GM11168 (cell line): ENCODE data around the gene CBLN1.

Source experiments
- in situ Hi-C: fragments of 300-500 bp; cut with MboI; formaldehyde crosslinking; loops from one replicate; pipeline ENCODE4 v1.12.0; 2022; ENCODE audit warnings: low sequenced_read_pairs; ENCODE audit not compliant: unreplicated experiment

CBLN1 gene

DNA sequence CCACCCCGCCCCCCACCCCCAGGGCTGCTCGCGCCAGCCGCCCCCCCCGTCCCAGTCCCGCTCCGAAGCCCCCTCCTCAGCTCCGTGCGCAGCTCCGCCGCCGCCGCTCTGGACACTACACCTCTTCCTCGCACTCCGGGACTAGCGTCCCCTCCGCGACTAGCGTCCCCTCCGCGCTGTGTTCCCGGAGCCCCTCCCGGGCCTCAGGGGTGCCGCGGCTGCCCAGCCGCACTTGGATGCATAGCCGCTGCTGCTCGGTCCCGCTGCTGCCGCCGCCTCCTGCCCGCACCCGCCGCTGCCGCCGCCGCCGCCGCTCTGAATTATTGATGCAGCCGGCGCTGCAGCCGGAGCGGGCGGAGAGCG lies at the start of gene CBLN1:
TSS of gene CBLN1 (minus strand) at position 359 of the 363 bp plus-strand sequence. CDS start 373 bp downstream, outside the sequence.
- in situ Hi-C loops = no loop called here

DNA sequence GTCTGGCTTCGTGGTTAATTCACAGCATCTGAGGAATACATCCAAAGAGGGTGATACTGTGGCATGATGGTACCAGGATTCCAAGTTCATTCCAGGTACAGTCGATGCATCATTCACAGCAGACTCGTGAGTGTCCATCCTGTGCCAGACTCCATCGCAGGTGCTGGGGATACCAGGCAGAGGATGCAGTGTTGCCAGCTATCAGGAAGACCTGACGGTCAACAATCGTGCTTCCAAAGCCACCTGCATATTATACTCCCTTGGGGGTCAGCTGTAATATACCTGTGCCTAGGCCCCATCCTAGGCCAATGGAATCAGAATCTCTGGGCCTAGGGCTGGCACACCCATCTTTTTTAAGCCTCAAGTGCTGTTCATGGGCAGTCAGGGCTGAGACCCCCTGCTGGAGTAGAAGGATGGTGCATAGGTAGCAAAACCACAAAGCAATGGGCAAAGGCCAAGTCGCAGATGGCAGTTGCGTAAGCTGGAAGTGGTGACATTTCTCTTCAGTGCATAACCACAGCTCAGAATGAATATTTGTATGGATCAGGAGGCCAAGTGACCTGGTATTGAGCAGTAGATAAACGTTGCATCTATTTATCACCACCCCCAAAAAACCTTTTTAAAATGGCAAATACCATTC lies 49.0 kb upstream of the CBLN1 start:
- in situ Hi-C loops = no loop called here

- in situ Hi-C loops = no loop called here
These were observed 46.7 kb upstream of the CBLN1 start for GRCh38 chr16:49328325-49328724.

DNA sequence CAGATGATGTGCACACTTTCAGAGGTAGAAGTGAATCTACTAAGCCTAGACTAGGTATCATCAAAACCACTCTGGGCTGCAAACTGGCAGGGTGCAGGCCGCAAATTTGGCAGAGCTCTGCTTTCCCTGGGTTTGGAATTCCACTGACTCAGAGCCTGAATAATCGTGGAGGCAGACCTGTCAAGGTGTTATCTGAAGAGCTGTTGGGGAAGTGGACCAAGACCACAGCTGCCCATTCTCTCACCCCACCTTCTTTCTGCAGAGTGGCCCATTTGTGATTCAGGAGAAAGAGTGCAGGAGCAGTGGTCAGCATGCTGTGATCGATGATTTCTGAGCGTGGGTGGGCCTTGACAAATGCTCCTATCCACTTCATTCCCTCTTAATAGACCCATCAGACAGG lies 45.8 kb upstream of the CBLN1 start:
- in situ Hi-C loops = no loop called here

GRCh38 chr16:49324703-49325102 lies 43.1 kb upstream of the CBLN1 start:
- in situ Hi-C loops = no loop called here

DNA sequence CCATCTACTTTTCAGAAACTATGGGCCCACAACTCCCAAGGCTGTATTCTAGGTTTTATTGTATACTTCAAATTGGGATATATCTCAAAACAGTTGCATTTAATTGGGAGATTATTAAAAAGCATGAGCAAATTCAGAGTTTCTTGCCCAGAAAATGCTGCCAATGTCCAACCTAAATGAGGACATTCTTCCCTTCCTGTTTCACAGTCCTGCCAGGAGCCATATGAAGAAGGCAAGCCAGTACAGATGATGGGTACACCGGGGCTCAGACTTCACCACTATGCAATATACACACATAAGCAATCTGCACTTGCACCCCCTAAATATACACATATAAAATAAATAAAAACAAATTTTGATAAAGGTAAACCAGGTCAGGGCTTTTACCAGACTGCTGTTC lies 34.0 kb upstream of the CBLN1 start:
- in situ Hi-C loops = no loop called here

DNA sequence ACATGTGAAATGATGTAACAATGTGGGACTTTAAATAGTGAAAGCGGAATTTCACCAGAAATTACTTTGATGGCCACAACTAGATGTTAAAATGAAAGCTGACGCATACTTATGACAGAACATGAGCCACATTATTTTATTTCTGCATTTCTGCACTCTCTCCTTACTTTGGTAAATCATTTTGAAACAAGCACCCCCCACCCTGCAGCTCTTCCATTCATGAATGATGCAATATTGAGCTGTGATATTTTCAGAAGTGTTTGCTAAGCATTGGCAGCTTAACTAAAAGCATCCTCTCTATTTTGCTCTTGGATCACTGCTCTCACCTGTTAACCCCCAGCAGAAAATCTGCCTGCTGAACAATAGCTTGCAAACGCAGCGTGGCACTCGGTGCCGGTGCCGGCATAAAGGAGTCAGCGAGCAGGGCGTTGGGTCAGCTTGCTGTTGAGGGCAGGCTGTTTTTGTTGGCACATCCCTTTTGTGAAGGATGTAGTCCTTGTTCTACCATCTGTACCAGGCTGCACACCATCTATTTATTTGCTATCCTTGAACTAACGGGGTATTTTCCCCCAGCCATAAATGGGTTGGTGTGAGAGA lies 30.8 kb upstream of the CBLN1 start:
- in situ Hi-C loops = no loop called here

- in situ Hi-C loops = no loop called here
These were observed 30.2 kb upstream of the CBLN1 start for GRCh38 chr16:49311823-49312222.

DNA sequence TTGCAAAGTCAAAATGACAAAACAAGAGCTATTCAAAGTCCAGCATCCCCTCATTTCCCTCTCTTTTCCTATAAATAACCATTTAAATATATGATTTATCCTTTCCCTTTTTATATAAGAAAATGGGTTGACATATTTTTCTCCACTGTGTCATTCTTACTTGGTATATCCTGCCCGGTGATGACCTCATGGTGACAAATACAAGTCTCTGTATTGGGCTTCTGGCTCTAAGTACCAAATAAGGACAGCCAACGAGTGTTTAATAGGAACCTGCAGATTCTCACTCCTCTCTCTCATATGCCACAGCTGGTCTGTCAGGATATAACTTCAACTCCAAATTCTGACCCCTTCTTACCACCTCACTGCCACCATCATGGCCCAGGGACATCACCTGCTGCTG lies 25.5 kb upstream of the CBLN1 start:
- in situ Hi-C loops = no loop called here

DNA sequence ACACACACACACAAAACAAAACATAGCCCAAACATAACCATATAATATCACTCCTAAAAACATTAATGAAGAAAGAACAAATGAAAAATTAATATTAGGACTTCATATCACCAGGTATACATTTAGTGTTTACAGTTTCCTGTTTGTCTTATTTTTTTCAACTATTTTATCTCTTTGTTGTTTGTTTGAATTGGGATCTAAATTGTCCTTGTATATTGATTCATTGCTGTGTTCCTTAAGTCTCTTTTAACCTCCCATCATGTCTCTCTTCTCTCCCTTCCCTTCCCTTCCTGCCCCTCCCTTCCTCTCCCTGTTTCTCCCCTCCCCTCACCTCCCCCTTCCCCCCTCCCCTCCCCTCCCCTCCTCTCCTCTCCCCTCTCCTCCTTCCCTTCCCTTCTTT lies 23.8 kb upstream of the CBLN1 start:
- in situ Hi-C loops = no loop called here

- in situ Hi-C loops = no loop called here
These were observed 10.8 kb upstream of the CBLN1 start for GRCh38 chr16:49292413-49292812.

DNA sequence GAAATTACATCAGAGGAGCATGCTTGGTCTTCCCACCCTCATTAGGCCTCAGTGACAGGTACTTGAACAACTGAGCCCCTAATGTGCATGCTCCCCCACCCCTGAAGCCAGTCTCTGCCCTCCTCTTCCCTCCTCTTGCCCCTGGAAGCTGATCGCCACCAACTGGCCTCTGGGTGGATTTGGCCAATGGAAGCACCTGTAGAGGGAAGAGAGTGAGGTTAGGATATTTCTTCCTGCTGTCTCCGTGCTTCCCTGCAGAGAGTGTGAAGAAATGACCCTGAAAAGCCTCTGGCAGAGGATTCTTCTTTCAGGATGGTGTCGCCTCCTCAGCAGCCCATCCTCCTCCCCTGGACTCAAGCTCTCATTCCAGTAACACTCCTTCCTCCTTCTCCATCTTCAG lies 5.9 kb upstream of the CBLN1 start:
- in situ Hi-C loops = no loop called here

- in situ Hi-C loops = no loop called here
These were observed 3.3 kb upstream of the CBLN1 start for GRCh38 chr16:49284962-49285361.

GRCh38 chr16:49283376-49284049 lies 1.9 kb upstream of the CBLN1 start:
- in situ Hi-C loops = no loop called here

GRCh38 chr16:49282690-49283375 lies 1.2 kb upstream of the CBLN1 start:
- in situ Hi-C loops = no loop called here

DNA sequence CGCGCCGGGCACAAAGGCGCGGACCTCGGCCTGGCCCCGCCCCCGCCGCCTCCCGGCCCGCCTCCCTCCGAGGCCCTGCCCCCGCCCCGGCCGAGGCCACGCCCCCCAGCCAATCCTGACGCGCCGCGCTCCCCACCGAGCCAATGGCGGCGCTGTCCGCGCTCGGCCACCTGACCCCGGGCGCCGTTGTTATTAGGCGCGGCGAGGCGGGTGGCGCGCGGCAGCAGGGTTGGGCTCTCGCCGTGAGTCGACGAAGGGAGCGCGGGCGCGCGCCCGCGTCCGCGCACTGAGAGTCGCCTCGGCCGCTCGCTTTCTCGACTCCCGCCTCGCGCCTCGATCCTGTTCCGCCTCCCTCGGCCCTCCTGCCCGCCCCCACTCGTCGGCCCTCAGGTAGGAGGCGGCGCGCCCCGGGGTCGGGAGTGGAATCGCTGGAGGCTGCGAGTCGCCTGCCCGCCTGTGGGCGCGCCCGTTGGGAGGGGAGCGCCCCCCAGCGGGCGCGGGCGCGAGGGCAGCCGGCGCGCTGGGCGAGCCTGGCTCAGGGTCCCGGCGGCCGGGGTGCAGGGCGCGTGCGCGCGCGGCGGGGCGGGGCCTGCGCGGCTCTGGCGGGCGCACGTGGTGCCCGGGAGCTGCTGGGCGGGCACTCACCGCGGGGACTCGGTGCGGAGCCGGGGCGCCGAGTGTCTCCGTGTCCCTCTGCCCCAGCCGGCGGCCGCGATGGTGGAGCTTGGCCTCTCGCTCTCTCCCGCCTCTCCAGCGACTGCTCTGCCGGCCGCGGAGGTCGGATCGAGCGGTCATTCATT lies 405 bp upstream of the CBLN1 start:
- in situ Hi-C loops = no loop called here

GRCh38 chr16:49280841-49281371 lies 732 bp downstream of the CBLN1 start:
- in situ Hi-C loops = no loop called here

DNA sequence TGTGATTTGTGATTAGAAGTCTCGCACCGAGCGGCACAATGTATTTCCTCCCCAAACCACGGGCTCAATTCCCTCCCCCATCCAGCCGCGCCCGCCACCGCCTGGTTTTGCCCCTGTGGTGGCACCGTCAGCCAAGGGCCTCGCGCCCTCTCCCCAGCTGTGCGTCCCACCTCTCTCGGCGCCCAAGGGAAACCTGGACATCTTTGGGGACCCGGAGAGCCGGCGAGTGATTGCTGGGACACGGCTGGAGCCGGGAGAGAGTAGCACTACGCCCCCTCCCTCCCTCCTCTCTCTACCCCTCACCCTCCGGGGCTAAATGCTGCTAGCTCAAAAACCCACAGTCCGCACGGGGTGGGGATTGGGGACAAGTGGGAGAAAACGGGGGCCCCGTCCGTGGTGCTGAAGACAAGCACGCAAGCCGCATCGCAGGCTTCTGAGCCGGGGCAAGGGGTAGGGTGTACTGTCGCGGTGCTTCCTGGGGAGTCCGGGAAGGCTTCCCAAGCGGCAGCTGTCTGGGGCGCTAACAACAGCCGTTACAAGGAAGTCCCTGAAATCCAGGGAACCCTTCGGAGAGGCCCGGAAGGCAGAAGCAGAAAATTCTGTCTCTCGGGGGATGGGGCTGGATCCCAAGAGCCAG lies 1.4 kb downstream of the CBLN1 start:
- in situ Hi-C loops = no loop called here

GRCh38 chr16:49278944-49279725 lies 2.5 kb downstream of the CBLN1 start:
- in situ Hi-C loops = no loop called here
